T-helper 1 cell (primary cell): ENCODE data around the gene RAB31.
A peak's percentile ranks its signal among the peaks of the same experiment; 100 is the strongest.
"Not testable (repeated sequence)": the region's sequence is repeated elsewhere in the genome, so short reads cannot be mapped to it uniquely, and the experiment has no call there.

Source experiments
- DNase-seq, 5 donors: peaks; one replicate each; pipeline ENCODE4 v3.0.0-alpha.2; 2012 to 2020
- total RNA-seq, 4 donors: gene quantifications; one replicate each; lab custom pipeline; 2026; lab: John Stamatoyannopoulos, UW

RAB31 gene
- total RNA-seq, result 0.12 to 0.30 (median 0.25) reads per million in 4 donors

- no peak for DNase-seq
Measured at GRCh38 chr18:9708057-9708433, at the start of gene RAB31. Gene RAB31, plus strand, starts transcription at chr18:9708301. Its CDS starts 105 bp downstream, at chr18:9708406.

- DNase-seq, result no peak
Measured at GRCh38 chr18:9659499-9660375, 48.4 kb upstream of the RAB31 start.

- DNase-seq, result no peak
Measured at GRCh38 chr18:9661564-9661963, 46.5 kb upstream of the RAB31 start.

GRCh38 chr18:9663377-9663776 is 44.7 kb upstream of the RAB31 start:
- DNase-seq, result no peak

GRCh38 chr18:9665314-9665713 is 42.8 kb upstream of the RAB31 start:
- DNase-seq, result no peak

- DNase-seq, result no peak
Measured at GRCh38 chr18:9666548-9666947, 41.6 kb upstream of the RAB31 start.

GRCh38 chr18:9669016-9669415 is 39.1 kb upstream of the RAB31 start:
- DNase-seq, result no peak

- no peak for DNase-seq
Measured at GRCh38 chr18:9671214-9671613, 36.9 kb upstream of the RAB31 start.

- peak in 1 of 5 donors; percentile 12 for DNase-seq
Measured at GRCh38 chr18:9673296-9674251, 34.5 kb upstream of the RAB31 start.

- DNase-seq, result not testable (repeated sequence)
Measured at GRCh38 chr18:9678216-9678615, 29.9 kb upstream of the RAB31 start.

- DNase-seq, result no peak
Measured at GRCh38 chr18:9679125-9679524, 29.0 kb upstream of the RAB31 start.

GRCh38 chr18:9681217-9681616 is 26.9 kb upstream of the RAB31 start:
- DNase-seq, result no peak

GRCh38 chr18:9682572-9682971 is 25.5 kb upstream of the RAB31 start:
- no peak for DNase-seq

- DNase-seq, result no peak
Measured at GRCh38 chr18:9683418-9684396, 24.4 kb upstream of the RAB31 start.

- DNase-seq, result no peak
Measured at GRCh38 chr18:9684881-9685614, 23.1 kb upstream of the RAB31 start.

- DNase-seq, result no peak
Measured at GRCh38 chr18:9685615-9685890, 22.5 kb upstream of the RAB31 start.

GRCh38 chr18:9688036-9688741 is 19.9 kb upstream of the RAB31 start:
- DNase-seq, result no peak

- DNase-seq, result no peak
Measured at GRCh38 chr18:9689253-9689652, 18.8 kb upstream of the RAB31 start.

- no peak for DNase-seq
Measured at GRCh38 chr18:9690418-9691188, 17.5 kb upstream of the RAB31 start.

GRCh38 chr18:9691235-9691634 is 16.9 kb upstream of the RAB31 start:
- DNase-seq, result no peak
